HEK293 (cell line): Measurements from ENCODE around the gene VPS37C.

ENCODE experiments used
- CTCF ChIA-PET: fragments of 350-600 bp; formaldehyde crosslinking; extraction: SDS; loops from one replicate; lab custom pipeline; 2021; ENCODE audit warnings: antibody characterized with exemption; lab: Yijun Ruan, JAX
- POLR2A ChIA-PET: fragments of 300-600 bp; formaldehyde crosslinking; extraction: SDS; loops from one replicate; lab custom pipeline; 2020; ENCODE audit warnings: antibody characterized with exemption, inconsistent platforms; lab: Yijun Ruan, JAX
- H3K27ac ChIP-seq: fragments of 200-500 bp; sonication (Bioruptor generic); 2 replicates; pipeline ENCODE4 v1.5.1; 2014; ENCODE audit warnings: low read depth, low read length, control low read depth, inconsistent platforms; ENCODE audit errors: extremely low read depth
- H3K36me3 ChIP-seq, 2 experiments: fragments of 200-500 bp in 1 of 2; sonication (Bioruptor generic) in 1 of 2; 1 replicate in 1 of 2; 2 replicates in 1 of 2; pipeline ENCODE4 v1.5.1; 2014 to 2017; ENCODE audit warnings: inconsistent platforms in 2 of 2, low read length in 2 of 2; ENCODE audit not compliant: control insufficient read depth in 2 of 2, insufficient read depth in 1 of 2
- H3K4me1 ChIP-seq: fragments of 200-500 bp; sonication (Bioruptor generic); 2 replicates; pipeline ENCODE4 v1.5.1; 2014; ENCODE audit warnings: mild to moderate bottlenecking, low read length, inconsistent platforms; ENCODE audit not compliant: control insufficient read depth, insufficient read depth
- H3K4me3 ChIP-seq: 2 replicates; pipeline ENCODE4 v1.5.1; 2011; ENCODE audit warnings: low read depth, mild to moderate bottlenecking, control low read depth, low read length, moderate library complexity
- H3K9me3 ChIP-seq: fragments of 200-500 bp; sonication (Bioruptor generic); 2 replicates; pipeline ENCODE4 v1.5.1; 2014; ENCODE audit warnings: low read depth, low read length, inconsistent platforms; ENCODE audit not compliant: control insufficient read depth, insufficient read depth
- GLIS1 ChIP-seq: fragments of 450-650 bp; formaldehyde crosslinking; IDR thresholded peaks from 2 replicates; pipeline ENCODE4 v1.5.1; 2016; ENCODE audit warnings: missing biosample characterization, missing genetic modification characterization
- GLIS2 ChIP-seq: fragments of 450-650 bp; formaldehyde crosslinking; IDR thresholded peaks from 2 replicates; pipeline ENCODE4 v1.5.1; 2016; ENCODE audit warnings: missing biosample characterization, missing genetic modification characterization
- HOXA7 ChIP-seq: sonication (generic); formaldehyde crosslinking; IDR thresholded peaks from 2 replicates; pipeline ENCODE4 v1.8.1; 2022; ENCODE audit warnings: missing genetic modification reagents, borderline replicate concordance
- IKZF3 ChIP-seq: fragments of 450-650 bp; IDR thresholded peaks from 2 replicates; pipeline ENCODE4 v1.5.0; 2018; ENCODE audit warnings: missing biosample characterization, mild to moderate bottlenecking, missing genetic modification characterization, moderate library complexity
- KLF8 ChIP-seq: fragments of 450-650 bp; formaldehyde crosslinking; IDR thresholded peaks from 2 replicates; pipeline ENCODE4 v1.5.1; 2016; ENCODE audit warnings: missing biosample characterization, missing genetic modification characterization
- PRDM10 ChIP-seq: fragments of 450-650 bp; formaldehyde crosslinking; IDR thresholded peaks from 2 replicates; pipeline ENCODE4 v1.5.1; 2016; ENCODE audit warnings: missing biosample characterization, missing genetic modification characterization
- SP2 ChIP-seq: fragments of 450-650 bp; formaldehyde crosslinking; IDR thresholded peaks from 2 replicates; pipeline ENCODE4 v1.5.1; 2016; ENCODE audit warnings: missing biosample characterization, missing genetic modification characterization
- SP3 ChIP-seq: fragments of 450-650 bp; formaldehyde crosslinking; IDR thresholded peaks from 2 replicates; pipeline ENCODE4 v1.5.1; 2016; ENCODE audit warnings: missing biosample characterization, missing genetic modification characterization
- TRIM28 ChIP-seq: IDR thresholded peaks from 2 replicates; pipeline ENCODE4 v1.6.1; 2011; ENCODE audit warnings: low read length, control low read depth, borderline replicate concordance
- YY1 ChIP-seq: fragments of 450-650 bp; formaldehyde crosslinking; IDR thresholded peaks from 2 replicates; pipeline ENCODE4 v1.5.1; 2018; ENCODE audit warnings: missing biosample characterization, missing genetic modification characterization
- ZBTB11 ChIP-seq: fragments of 450-650 bp; formaldehyde crosslinking; conservative IDR thresholded peaks from 2 replicates; pipeline ENCODE4 v1.5.1; 2016; ENCODE audit warnings: low read depth, missing biosample characterization, missing genetic modification characterization
- ZBTB26 ChIP-seq: fragments of 450-650 bp; formaldehyde crosslinking; optimal IDR thresholded peaks from 2 replicates; pipeline ENCODE3; 2016; ENCODE audit warnings: missing biosample characterization, mild to moderate bottlenecking, missing genetic modification characterization
- ZBTB6 ChIP-seq: fragments of 450-650 bp; formaldehyde crosslinking; IDR thresholded peaks from 2 replicates; pipeline ENCODE4 v1.5.1; 2017; ENCODE audit warnings: missing biosample characterization, missing genetic modification characterization
- ZBTB8A ChIP-seq: fragments of 450-650 bp; formaldehyde crosslinking; IDR thresholded peaks from 2 replicates; pipeline ENCODE4 v1.5.1; 2016; ENCODE audit warnings: missing biosample characterization, missing genetic modification characterization
- ZNF132 ChIP-seq: fragments of 450-650 bp; formaldehyde crosslinking; IDR thresholded peaks from 2 replicates; pipeline ENCODE4 v1.5.1; 2017; ENCODE audit warnings: missing biosample characterization, missing genetic modification characterization, borderline replicate concordance
- ZNF391 ChIP-seq: fragments of 450-650 bp; formaldehyde crosslinking; IDR thresholded peaks from 2 replicates; pipeline ENCODE4 v1.5.1; 2016; ENCODE audit warnings: low read depth, missing biosample characterization, missing genetic modification characterization, borderline replicate concordance
- ZNF473 ChIP-seq: fragments of 450-650 bp; formaldehyde crosslinking; IDR thresholded peaks from 2 replicates; pipeline ENCODE4 v1.5.1; 2017; ENCODE audit warnings: missing biosample characterization, missing genetic modification characterization
- ZNF561 ChIP-seq: fragments of 450-650 bp; IDR thresholded peaks from 2 replicates; pipeline ENCODE4 v1.5.1; 2018; ENCODE audit warnings: missing biosample characterization, missing genetic modification characterization, borderline replicate concordance
- ZNF600 ChIP-seq: fragments of 450-650 bp; formaldehyde crosslinking; IDR thresholded peaks from 2 replicates; pipeline ENCODE4 v1.5.1; 2016; ENCODE audit warnings: missing biosample characterization, missing genetic modification characterization
- ZNF623 ChIP-seq: fragments of 450-650 bp; formaldehyde crosslinking; IDR thresholded peaks from 2 replicates; pipeline ENCODE4 v1.5.1; 2016; ENCODE audit warnings: missing biosample characterization, missing genetic modification characterization
- ZNF785 ChIP-seq: fragments of 450-650 bp; formaldehyde crosslinking; IDR thresholded peaks from 2 replicates; pipeline ENCODE4 v1.5.1; 2016; ENCODE audit warnings: missing biosample characterization, missing genetic modification characterization
- TF ChIP-seq, protein P1 (sequence below): fragments of 450-650 bp; formaldehyde crosslinking; IDR thresholded peaks from 2 replicates; pipeline ENCODE4 v1.5.1; 2016; ENCODE audit warnings: missing biosample characterization, missing genetic modification characterization
- TF ChIP-seq, protein P2 (sequence below): fragments of 450-650 bp; formaldehyde crosslinking; IDR thresholded peaks from 2 replicates; pipeline ENCODE4 v1.5.1; 2016; ENCODE audit warnings: missing biosample characterization, missing genetic modification characterization

The VPS37C gene

GRCh38 chr11:61161190-61162091 is at the start of gene VPS37C:
TSS of gene VPS37C (minus strand) at chr11:61161426. CDS start at chr11:61138829, 22,597 bp downstream.
- Histone ChIP-seq H3K36me3 (peaks cover 0 to 13% of the 10 kb centered on the region in 2 experiments; a peak in 1 of 3 replicates), H3K4me3 (peak within 1 kb of the TSS; percentile 75), H3K4me1 (no peaks in the 10 kb centered on the region), H3K9me3 (no peaks in the 10 kb centered on the region), H3K27ac (peak within 1 kb of the TSS; percentile 80)
- ChIA-PET CTCF (interaction anchor here (1.6 kb wide), 1 partner anchor 9 kb away, joined by 4 read pairs; no protein-coding TSS in a partner anchor), POLR2A (interaction anchor here (0.6 to 1.0 kb wide), 4 partner anchors 9 to 248 kb away, joined by 3 to 4 read pairs (median 4); partner anchors contain the start of gene TMEM109)
- TF ChIP-seq ZBTB8A (tag by site-specific recombination) = peak; percentile 19; the same call in 1 of the 2 replicates
- TF ChIP-seq ZNF473 = no peak
- TF ChIP-seq, protein P1, sequence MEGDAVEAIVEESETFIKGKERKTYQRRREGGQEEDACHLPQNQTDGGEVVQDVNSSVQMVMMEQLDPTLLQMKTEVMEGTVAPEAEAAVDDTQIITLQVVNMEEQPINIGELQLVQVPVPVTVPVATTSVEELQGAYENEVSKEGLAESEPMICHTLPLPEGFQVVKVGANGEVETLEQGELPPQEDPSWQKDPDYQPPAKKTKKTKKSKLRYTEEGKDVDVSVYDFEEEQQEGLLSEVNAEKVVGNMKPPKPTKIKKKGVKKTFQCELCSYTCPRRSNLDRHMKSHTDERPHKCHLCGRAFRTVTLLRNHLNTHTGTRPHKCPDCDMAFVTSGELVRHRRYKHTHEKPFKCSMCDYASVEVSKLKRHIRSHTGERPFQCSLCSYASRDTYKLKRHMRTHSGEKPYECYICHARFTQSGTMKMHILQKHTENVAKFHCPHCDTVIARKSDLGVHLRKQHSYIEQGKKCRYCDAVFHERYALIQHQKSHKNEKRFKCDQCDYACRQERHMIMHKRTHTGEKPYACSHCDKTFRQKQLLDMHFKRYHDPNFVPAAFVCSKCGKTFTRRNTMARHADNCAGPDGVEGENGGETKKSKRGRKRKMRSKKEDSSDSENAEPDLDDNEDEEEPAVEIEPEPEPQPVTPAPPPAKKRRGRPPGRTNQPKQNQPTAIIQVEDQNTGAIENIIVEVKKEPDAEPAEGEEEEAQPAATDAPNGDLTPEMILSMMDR (tag by site-specific recombination) = no peak
- TF ChIP-seq, protein P2, sequence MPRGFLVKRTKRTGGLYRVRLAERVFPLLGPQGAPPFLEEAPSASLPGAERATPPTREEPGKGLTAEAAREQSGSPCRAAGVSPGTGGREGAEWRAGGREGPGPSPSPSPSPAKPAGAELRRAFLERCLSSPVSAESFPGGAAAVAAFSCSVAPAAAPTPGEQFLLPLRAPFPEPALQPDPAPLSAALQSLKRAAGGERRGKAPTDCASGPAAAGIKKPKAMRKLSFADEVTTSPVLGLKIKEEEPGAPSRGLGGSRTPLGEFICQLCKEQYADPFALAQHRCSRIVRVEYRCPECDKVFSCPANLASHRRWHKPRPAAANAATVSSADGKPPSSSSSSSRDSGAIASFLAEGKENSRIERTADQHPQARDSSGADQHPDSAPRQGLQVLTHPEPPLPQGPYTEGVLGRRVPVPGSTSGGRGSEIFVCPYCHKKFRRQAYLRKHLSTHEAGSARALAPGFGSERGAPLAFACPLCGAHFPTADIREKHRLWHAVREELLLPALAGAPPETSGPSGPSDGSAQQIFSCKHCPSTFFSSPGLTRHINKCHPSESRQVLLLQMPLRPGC (tag by site-specific recombination) = no peak
- TF ChIP-seq GLIS2 (tag by site-specific recombination) = peak; percentile 60; the same call in 1 of the 2 replicates
- TF ChIP-seq ZNF391 (tag by site-specific recombination) = no peak
- no peak for TF ChIP-seq TRIM28
- TF ChIP-seq ZBTB26 (tag by site-specific recombination) = peak; percentile 91
- no peak for TF ChIP-seq ZNF600
- TF ChIP-seq ZNF132 = no peak
- TF ChIP-seq ZNF561 = peak; percentile 40; the same call in 1 of the 2 replicates
- no peak for TF ChIP-seq HOXA7 (CRISPR knock-in tag)
- peak; percentile 62 for TF ChIP-seq SP3 (tag by site-specific recombination)
- peak; percentile 52 for TF ChIP-seq SP2 (tag by site-specific recombination)
- peak; percentile 45; the same call in 1 of the 2 replicates for TF ChIP-seq ZNF785
- TF ChIP-seq GLIS1 = peak; percentile 55
- no peak for TF ChIP-seq ZNF623 (tag by site-specific recombination)
- TF ChIP-seq PRDM10 (tag by site-specific recombination) = peak; percentile 99
- TF ChIP-seq YY1 (tag by site-specific recombination) = 0 out of 2 replicates have a peak, but pooled peaks have one; percentile 0
- TF ChIP-seq IKZF3 = peak; percentile 19; the same call in 1 of the 2 replicates
- peak; percentile 64 for TF ChIP-seq ZBTB11 (tag by site-specific recombination)
- peak; percentile 58; the same call in 1 of the 2 replicates for TF ChIP-seq KLF8 (tag by site-specific recombination)
- TF ChIP-seq ZBTB6 (tag by site-specific recombination) = no peak
